Stimulated activated CD4-positive, alpha-beta T cell treated with anti-CD3 and anti-CD28 coated beads, Interleukin-15, amount 100 ng/mL, for 1 hour (primary cell): Measurements from ENCODE around the gene CYB561D1.
A peak's percentile ranks its signal among the peaks of the same experiment; 100 is the strongest.

Experiments used
- DNase-seq, 2 donors: peaks; one replicate each; pipeline ENCODE4 v3.0.0-alpha.2; 2020; ENCODE audit warnings: low read depth in 1 of 2, low spot score in 1 of 2

The CYB561D1 gene

DNA sequence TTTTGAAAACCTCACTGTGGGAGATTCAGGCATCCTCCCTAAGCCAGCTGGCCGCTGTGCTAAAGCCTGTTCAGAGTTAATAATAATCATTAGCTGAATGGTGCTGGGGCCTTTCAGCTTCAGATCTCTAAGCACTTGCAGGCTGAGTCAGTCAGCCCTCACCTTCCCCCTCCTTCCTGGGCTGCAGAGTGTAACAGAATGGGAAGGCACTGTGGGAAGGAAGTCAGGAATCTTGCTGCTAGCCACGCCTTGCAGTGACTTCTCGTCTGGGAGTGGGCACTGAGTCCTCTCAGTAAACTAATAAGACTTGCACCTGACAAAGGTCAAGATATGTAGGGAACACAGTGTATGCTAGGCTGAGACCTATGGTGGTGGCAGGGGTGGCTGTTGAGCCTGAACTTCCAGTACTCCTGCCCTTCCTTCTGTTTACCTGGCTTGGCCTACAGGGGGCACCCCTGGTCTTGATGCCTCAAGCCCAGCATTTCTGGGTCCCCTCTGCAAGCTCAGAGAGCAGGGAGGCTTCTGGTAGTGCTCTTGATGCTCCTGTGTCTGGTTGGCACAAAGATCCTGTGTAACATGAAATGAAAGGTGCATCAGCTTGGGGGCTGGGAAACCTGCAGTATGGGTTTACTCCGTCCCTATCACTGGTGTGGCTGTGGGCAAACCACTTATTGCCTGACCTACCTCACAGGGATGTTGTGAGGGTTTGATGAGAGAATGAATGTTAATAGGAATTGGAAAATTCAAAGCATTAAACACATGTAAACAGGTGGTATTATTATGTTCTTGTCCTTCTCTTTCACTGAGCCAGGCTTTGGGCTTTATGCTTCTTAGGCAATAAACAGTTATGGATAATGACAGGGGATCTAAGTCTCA, 6.0 kb downstream of the CYB561D1 start:
- DNase-seq = peak in 1 of 2 donors; percentile 42

DNA sequence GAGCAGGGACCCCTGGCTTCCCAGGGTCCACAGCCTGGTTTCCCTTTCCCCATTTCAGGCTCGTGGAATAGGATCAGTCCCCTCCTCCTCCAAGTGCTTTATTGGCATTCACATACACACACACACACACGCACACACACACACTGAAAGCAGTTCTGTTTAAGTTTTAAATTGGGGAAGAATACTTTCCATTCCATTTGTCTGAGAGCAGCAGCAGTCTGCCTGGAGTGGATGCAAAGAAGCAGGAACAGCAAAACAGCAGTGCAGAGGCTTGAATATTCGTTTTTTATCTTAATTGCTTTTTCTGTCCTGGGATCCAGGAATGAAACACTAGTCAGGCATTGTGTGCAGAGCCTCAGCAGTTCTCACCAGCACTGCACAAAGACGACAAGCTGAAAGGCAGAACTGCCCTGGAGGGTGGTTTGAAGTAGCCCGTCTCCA, 7.1 kb downstream of the CYB561D1 start:
- DNase-seq = no peak

DNA sequence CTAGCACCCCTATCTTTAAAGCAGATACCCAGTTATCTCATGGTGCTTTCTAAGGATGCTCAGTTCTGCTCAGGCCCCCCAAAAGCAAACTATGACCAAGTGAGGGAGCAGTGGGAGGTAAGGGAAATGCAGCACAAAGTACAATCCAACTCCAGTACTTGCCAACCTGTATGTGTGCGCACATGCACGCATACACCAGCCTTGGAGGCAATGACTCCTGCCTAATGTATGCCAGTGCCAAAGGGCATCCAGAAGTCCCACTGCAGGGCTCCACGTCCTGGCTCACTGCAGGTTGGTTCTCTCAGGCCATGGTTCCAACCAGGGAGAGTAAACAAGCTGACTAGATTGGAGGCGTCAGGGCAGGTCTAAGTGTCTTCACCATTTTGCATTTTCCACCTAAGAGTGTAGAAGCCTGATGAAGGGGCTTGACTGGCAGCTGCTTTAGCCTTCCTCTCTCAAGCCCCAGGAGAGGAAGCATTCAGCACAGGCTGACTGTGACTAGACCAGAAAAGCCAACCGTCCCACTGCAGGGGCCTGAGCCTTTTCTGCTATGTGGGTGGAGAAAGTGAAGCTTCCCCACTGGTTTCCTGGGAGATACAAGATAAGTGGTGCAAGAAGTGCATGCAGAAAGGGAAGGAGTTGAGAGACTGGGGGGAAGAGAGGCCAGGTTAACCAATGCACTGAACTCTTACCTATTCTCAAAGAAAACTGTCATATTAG, 7.9 kb downstream of the CYB561D1 start:
- no peak for DNase-seq

DNA sequence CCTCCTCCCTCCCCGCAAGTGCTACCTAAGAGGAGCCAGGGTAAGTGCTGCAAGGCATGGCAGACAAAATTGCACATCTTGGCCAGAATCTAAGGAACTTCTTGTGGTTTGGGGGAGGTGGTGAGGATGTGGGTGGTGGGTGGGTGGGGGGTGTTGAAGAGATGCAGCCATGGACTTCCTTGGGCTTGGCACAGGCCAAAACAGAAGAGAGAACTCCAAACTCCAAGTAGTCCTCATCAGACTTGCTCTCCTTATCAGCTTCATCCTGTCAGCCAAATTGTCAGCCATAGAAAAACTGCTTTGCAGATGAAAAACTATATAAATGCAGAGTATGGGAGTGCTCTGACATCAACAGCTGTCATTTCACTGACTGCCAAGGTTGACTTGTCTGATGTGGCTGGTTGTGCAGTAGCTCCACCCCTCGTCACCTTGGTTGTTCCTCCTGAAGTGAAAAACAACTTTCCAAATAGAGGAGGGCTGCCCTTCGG, 8.5 kb downstream of the CYB561D1 start:
- no peak for DNase-seq

DNA sequence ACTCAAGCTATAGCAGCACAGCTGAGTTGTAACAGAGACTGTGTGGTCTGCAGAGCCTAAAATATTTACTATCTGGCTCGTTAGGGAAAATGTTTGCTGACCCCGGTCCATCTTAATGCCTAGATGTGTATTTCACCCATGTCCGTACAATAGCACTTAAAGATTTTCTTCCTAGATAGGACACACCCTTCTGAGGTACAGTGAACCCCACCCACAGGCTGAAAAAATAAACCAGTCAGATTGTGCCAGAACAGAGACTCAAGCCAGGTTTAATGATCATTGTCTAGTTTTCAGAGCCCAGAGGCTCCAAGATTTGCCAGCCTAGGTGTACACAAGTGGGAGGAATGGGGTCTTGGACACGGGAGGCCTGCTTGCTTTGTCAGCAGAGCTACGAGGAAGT, 10.0 kb downstream of the CYB561D1 start:
- DNase-seq = no peak

DNA sequence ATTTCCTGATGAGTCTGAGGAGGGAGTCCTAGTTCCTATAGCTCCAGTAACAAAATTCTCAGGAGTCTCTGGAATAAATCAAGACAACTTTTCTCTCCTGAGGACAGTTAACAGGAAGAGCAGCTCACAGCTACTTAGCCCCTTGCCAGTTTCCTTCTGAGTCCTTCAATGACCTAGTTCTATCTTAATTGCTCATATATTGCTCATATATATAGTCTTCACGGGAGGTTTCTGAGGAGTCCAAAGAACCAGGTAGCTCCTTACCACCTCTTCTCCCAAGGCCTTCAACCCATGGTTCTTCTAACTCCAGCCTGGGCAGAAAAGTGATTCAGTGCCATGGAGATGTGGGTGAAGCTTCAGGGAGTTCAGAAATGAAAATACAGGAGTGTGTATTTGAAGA, 11.1 kb downstream of the CYB561D1 start:
- DNase-seq = no peak

DNA sequence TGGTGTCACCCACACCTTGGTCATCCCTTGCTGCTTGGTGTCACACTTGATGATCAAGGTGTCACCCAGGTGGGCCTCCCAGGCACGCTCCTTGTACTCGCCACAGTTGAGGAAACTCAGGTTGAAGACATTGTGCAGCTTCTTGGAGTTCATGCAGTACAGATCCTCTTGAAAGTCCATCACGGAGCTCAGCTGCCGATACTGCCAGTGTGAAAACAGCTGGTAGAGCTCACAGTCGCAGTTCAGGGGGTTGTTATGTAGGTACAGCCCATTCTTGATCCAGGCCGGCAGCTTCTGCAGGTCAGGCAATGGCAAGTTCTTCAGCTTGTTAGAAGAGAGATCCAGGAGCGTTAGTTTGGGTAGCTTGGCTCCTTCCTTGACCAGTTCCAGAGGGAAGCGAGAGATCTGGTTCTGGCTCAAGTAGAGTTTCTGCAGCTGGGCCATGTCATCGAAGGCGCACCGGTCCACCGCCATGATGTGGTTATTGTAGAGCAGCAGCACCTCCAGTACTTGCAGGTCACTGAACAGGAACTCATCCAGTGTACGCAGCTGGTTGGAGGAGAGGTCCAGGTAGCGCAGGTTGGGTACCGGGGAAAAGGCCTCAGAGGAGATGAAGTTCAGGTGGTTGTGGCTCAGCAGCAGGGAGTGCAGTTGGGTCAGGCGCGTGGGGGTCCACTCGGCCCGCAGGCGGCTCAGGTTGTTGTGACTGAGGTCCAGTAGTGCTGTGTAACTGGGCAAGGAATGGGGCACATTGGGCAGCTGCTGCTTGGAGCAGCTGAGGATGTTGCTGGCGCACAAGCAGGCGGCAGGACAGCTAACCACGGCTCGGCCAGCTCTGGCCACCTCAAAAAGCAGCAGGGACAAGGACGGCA, 14.3 kb downstream of the CYB561D1 start:
- DNase-seq = no peak

DNA sequence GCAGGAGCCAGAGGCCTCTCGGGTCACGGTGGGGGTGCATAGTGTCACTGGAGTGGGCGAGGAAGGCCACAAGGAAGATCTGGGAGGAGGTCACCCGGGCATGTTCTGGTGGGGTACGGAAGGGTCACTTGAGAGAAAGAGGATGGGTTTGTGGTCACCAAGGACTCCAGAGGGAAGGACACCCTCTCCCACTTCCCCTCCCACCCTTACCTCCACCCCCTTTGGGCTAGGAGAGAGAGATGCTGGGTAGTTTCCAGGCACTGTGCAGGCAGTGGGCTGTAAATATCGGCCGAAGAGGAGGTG, 14.9 kb downstream of the CYB561D1 start:
- no peak for DNase-seq

DNA sequence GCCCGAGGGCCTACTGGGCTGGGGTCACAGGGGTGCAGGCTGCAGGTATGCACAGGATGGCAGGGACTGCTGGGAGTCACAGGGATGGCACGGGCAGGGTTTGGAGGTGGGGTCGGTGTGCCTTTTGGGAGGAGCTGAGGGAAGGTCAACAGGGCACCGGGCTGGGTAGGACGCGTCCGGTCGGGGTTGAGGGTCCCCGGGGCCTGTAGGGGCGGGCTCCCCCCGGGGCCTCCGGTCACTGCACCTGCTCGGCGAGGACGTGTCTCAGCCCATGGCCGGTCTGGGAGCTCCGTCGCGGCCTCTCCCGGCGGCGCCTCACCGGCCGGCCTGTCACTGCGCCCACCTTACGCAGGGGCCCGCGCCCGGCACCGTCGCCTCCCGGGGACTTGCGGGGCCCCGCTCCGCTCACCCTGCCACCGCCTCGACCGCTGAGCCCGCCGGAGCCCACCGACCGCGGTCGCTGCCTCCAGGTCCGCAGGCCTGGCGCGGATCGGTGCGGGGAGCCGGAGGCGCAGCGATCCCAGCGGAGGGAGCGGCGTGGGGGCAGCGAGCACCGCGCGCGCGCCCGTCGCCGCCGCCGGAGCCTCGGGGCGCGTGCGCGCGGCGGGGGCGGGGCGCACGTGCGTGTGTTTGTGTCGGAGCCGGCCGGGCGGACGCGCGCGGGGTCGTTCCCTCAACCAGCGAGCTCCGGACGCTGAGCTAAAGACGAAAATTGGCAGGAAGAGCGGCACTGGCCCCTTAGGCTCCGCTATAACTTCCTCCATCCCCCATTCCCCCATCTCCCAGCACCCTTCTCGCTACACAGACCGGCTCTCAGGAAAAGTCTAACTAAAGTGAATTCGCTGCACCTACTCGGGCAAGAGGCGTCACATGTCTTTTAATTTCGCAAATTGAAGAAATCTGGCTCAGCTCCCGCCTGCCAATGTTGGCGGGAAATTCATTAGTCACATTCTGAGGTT, 15.6 kb downstream of the CYB561D1 start, which contains the start of gene AMIGO1:
TSS of gene AMIGO1 (minus strand) at position 552 of the 959 bp plus-strand sequence. CDS start 815 bp downstream, outside the sequence.
- DNase-seq = peak; percentile 40 to 65

DNA sequence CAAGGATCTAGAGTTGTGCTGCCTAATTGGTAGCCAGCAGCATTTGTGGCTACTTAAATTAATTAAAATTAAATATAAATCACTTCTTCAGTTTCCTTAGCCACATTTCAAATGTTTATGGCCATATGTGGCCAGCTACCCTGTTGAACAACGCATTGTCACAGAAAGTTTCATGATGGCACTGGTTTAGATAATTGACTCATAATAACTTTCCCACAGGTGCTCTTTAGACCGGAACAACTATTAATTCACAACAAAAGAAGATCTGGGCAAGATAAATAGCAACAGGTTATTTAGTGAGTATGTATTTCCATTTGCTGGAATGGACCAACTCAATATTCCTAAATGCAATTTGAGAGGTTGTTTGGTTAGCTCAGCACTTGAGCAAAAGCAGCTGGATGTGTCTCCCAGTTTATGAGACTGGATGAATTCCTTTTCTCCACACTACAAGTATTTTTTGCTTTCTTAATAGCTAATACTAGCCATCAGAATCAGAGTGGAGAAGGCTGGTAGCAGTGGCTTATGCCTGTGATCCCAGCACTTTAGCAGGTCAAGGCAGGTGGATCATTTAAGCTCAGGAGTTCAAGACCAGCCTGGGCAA, 19.3 kb downstream of the CYB561D1 start:
- no peak for DNase-seq

DNA sequence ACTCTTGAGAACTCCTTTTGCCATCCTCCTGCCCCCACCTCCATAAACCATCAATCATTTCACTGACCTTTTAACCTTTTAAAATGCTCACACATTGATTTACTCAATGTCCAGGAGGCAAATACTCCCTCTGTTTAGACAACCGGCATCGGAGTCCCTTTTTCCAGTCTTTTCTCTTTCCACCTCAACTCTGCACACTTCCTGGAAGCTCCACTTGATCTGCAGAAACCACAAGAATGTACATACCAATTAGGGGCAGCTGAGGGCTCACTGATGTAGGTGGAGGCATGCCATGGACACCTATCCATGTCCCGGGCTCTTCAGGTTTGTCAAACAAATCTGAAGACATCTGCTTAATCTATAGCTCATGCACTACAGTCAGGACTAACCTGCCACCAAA, 21.0 kb downstream of the CYB561D1 start:
- no peak for DNase-seq

DNA sequence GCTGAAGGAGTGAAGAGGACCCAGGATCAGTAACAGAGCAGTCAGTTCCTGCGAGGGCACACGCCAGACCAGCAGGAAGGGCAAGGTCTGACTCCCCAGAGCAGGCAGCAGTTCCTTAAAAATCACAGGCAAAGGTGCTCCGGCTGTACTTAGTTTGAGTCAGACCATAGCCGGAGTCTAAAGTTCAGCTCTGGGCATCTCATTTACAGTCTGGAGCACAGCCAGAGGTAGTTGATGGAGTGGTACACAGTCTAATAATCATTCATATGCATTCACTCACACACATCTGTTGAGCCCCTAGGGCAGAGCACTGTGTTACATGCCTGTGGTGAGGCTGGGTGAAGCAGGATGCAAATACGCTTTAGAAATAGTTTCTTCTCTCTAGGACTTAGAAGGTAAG, 23.0 kb downstream of the CYB561D1 start:
- no peak for DNase-seq

DNA sequence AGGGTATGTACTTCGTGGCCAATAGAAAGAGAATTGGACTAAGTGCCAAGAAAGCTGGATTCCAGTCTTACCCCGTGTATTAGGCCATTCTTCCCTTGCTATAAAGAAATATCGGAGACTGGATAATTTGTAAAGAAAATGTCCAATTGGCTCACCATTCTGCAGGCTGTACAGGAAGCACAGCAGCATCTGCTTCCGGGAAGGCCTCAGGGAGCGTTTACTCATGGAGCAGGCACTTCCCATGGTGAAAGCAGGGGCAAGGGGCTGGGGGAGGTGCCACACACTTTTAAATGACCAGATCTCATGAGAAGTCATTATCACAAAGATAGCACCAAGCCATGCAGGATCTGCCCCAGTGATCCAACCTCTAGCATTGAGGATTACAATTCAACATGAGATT, 23.4 kb downstream of the CYB561D1 start:
- no peak for DNase-seq

DNA sequence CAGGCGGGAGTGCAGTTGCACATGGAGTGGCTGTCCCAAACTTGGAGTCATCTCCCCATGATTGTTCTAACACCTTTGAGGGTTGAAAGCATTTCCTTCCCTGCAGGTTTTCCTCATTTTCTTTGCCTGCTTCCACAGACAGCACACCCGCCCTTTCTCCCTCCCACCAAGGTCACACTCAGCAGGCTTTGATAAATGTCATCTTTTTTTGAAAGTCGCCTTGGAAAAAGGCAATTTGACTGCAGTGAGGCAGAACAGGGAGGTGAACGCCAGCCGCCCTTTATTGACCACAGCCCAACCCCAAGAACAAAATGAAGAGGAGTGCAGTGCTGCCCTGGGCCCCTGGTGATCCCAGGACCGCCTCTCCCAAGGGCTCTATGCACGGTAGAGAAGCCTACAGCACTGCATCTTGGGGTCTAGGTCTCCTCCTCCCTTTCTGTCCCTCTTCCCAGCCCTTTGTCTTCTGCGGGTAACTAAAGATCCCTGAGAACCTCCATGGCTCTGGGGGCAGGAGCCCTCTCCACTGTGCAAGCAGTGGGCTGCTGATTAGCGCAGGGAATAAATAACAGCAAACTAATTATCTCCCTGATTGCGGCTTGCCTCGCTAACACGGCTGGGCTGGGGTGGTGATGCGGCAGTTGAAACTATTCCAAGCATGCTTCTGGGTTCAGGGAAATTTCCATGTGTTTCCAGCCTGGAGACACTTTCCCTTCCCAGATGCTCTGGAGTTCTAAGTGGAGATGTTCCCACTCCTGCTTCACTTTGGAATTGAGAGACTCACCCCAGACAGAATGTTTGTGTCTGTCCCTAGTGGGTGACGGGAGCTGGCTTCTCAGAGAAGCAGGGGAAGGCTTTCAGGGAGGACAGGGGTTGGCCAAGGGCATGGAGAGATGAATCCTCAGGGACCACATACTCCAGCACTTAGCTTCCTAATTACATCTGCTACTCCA, 27.4 kb downstream of the CYB561D1 start:
- DNase-seq = no peak

DNA sequence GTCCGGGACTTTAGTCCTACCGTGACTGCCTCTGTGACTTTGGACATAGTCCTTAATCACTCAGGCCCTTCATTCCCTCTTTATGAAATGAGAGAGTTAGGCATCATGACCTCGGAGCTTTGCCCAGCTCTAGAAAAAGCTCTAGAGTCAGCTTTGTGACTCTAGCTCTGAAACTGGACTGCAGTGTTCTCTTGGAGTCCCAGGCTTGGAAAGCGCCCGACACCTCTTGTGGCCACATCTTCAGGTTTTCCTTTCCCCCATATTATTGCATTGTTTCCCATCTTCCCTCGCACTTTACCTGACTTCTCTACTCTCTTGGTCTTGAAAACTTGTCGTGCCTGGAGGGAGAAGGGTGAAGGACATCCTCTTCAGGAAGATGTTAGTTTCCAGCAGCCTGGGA, 28.1 kb downstream of the CYB561D1 start:
- no peak for DNase-seq

DNA sequence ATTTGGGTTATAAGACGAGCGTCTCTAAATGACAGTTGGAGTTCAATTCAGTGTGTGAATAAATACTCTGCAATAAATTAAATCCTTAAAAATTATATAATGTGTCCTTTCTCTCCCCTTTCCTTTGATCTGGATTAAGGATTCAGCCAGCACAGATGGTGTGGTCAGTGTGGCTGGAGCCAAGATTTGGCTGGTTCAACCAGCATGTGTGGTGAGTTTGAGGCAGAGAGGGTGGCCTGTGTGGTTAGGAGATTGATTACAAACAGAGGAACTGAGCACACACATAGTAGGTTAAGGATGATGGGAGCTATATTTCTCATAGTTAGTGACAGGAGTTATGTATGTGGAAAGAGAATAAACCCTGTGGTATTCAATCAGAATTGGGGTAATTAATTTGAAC, 29.8 kb downstream of the CYB561D1 start:
- no peak for DNase-seq

DNA sequence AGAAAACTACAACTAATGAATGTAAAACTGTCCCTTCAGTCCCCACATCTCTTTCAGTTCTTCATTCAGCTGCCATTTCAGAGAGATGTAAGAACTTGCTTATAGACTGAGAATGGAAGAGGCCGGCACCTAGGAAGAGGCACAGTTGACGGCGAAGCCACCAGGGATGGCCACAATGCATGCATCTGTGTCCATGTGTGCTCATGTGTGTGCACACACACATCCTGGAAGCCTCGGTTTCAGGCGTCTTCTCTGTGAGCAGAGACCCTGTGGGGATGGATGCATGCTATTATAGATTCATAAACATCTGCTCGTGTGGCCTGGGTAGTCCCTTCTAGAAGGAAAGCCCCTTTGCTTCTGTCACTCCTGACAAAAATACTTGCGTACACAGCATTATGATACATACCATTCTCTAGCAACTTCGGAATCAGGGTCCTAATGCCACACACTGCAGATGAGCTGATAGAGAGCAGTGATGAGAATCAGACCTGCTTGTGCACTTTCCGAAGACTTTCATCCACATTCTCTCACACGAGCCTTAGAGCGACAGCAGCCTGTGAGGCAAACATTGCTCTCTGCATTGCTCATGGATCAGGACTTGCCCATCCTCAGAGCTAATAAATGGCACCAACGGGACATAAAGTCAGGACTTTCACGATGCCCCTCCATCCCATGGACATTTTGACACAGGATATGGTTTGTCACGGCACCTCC, 33.4 kb downstream of the CYB561D1 start:
- no peak for DNase-seq
